ENCODE measurements around the gene CASZ1.
A peak's percentile ranks its signal among the peaks of the same experiment; 100 is the strongest.

Gene CASZ1

DNA sequence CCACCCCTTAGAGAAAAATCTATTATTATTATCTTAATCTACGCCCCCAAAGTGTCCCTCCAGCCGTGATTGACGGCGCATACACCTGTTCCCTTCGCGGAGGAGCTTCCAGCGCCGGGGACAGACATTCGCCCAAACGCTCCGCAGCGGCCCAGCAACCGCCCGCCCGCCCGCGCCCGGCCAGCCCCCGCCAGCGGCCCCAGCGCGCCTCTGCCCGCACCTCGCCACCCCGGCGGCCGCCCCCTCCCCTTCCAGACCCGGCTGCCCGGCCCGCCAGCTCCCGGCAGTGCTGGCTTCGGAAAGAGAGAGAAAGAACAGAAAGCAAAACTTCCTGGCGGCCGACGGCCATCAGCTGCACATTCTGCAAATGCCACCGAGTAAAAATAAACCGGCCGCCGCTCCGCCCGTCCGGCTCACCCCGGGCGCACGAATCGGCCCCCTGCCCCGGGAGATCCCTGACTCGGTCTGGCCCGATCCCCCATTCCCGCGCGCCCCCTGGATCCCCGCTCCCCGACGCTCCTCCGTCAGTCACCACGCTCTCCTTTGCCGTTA lies 1.6 kb downstream of the CASZ1 start:
- TF ChIP-seq CREB1 (IDR thresholded peaks at IDR 0.05; ENCODE audit: low read depth) (no peak), YY1 (IDR thresholded peaks at IDR 0.05; ENCODE audit: low read depth) (no peak), RAD21 (IDR thresholded peaks at IDR 0.05; ENCODE audit: low read depth) (no peak), EP300 (IDR thresholded peaks at IDR 0.05; ENCODE audit: borderline replicate concordance) (no peak), TCF12 (IDR thresholded peaks at IDR 0.05; ENCODE audit: low read depth) (no peak), NFIC (IDR thresholded peaks at IDR 0.05) (no peak), CEBPB (IDR thresholded peaks at IDR 0.05) (no peak), TAF1 (IDR thresholded peaks at IDR 0.05; ENCODE audit: low read depth) (no peak), FOXM1 (IDR thresholded peaks at IDR 0.05; ENCODE audit: borderline replicate concordance, low read depth) (no peak), EGR1 (IDR thresholded peaks at IDR 0.05) (no peak), TEAD4 (IDR thresholded peaks at IDR 0.05) (no peak), ZBTB7A (IDR thresholded peaks at IDR 0.05; ENCODE audit: low read depth) (no peak)
- TF ChIP-seq, protein P1, sequence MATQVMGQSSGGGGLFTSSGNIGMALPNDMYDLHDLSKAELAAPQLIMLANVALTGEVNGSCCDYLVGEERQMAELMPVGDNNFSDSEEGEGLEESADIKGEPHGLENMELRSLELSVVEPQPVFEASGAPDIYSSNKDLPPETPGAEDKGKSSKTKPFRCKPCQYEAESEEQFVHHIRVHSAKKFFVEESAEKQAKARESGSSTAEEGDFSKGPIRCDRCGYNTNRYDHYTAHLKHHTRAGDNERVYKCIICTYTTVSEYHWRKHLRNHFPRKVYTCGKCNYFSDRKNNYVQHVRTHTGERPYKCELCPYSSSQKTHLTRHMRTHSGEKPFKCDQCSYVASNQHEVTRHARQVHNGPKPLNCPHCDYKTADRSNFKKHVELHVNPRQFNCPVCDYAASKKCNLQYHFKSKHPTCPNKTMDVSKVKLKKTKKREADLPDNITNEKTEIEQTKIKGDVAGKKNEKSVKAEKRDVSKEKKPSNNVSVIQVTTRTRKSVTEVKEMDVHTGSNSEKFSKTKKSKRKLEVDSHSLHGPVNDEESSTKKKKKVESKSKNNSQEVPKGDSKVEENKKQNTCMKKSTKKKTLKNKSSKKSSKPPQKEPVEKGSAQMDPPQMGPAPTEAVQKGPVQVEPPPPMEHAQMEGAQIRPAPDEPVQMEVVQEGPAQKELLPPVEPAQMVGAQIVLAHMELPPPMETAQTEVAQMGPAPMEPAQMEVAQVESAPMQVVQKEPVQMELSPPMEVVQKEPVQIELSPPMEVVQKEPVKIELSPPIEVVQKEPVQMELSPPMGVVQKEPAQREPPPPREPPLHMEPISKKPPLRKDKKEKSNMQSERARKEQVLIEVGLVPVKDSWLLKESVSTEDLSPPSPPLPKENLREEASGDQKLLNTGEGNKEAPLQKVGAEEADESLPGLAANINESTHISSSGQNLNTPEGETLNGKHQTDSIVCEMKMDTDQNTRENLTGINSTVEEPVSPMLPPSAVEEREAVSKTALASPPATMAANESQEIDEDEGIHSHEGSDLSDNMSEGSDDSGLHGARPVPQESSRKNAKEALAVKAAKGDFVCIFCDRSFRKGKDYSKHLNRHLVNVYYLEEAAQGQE (IDR thresholded peaks at IDR 0.05; ENCODE audit: low read depth) = no peak
- TF ChIP-seq, protein P2, sequence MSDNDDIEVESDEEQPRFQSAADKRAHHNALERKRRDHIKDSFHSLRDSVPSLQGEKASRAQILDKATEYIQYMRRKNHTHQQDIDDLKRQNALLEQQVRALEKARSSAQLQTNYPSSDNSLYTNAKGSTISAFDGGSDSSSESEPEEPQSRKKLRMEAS (IDR thresholded peaks at IDR 0.05) = no peak
- TF ChIP-seq, protein P3, sequence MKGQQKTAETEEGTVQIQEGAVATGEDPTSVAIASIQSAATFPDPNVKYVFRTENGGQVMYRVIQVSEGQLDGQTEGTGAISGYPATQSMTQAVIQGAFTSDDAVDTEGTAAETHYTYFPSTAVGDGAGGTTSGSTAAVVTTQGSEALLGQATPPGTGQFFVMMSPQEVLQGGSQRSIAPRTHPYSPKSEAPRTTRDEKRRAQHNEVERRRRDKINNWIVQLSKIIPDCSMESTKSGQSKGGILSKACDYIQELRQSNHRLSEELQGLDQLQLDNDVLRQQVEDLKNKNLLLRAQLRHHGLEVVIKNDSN (IDR thresholded peaks at IDR 0.05) = no peak

DNA sequence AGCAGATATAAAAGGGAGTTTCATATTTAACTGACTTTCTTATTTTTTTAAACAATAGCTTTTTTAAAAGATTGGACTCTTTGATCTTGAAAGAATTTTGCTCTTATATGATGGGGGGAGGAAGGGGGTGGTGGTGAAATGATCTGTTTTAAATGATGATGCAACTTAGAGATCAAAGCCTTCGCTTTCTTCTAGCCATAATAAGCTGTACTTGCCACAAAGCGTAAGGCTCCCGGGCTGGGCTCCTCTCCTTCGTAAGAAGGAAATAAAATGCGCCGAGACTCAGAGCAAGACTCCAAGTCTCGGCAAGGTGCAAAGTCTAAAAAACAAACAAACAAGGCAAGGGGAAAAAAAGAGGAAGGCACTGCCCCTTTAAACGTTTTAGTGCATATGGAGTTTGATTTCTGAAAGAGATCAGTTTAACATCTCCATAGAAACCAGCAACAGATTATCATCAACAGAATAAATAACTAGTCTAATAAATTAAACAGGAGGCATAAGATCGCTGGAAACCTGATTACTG lies 3.3 kb downstream of the CASZ1 start:
- TF ChIP-seq TCF12 (IDR thresholded peaks at IDR 0.05; ENCODE audit: low read depth) (no peak), RAD21 (IDR thresholded peaks at IDR 0.05; ENCODE audit: low read depth) (no peak), CEBPB (IDR thresholded peaks at IDR 0.05) (0 out of 2 replicates have a peak, but pooled peaks have one; percentile 28)

DNA sequence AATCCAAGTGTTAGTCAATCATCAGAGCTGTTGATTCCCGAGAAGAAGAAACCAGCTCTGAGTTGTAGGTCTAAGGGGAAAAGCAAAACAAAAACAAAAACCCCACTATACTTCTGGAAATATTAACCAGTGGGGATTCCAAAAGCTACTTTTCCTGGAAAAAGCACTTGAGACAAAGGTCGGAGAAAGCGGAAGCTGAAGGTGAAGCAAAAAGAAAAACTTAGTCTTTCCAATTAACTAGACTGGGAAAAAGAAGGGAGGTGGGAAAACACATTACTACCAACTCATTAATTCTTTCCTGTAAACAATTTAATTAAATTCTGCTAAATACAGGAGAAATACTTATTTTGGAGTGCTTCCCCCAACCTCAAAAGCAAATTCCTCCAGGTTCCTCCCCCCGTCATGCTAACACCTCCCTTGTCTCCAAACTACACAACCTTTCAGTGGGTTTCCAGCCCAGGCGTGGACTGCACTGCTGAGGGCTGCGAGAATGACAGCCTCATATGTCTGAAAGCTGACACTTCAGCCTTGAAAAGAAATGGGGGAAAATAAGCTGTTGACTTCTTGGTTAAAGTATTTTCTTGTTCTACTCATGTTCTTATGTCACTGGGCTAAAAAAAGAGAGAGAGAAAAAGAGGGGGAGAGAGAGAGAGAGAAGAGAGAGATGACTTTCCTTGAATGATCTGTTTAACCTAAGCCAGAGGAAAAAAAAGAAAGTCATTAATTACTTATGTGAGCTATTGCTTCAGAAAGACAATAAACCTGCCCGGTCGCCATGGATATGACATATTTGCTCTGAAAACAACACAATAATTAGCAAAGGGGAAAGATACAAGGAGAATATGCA lies 5.1 kb downstream of the CASZ1 start:
- TF ChIP-seq TAF1 (IDR thresholded peaks at IDR 0.05; ENCODE audit: low read depth) (no peak), FOXM1 (IDR thresholded peaks at IDR 0.05; ENCODE audit: borderline replicate concordance, low read depth) (no peak), NFIC (IDR thresholded peaks at IDR 0.05) (no peak), CREB1 (IDR thresholded peaks at IDR 0.05; ENCODE audit: low read depth) (no peak), EGR1 (IDR thresholded peaks at IDR 0.05) (no peak), CEBPB (IDR thresholded peaks at IDR 0.05) (no peak), TEAD4 (IDR thresholded peaks at IDR 0.05) (no peak), YY1 (IDR thresholded peaks at IDR 0.05; ENCODE audit: low read depth) (no peak), RAD21 (IDR thresholded peaks at IDR 0.05; ENCODE audit: low read depth) (no peak), ZBTB7A (IDR thresholded peaks at IDR 0.05; ENCODE audit: low read depth) (no peak), EP300 (IDR thresholded peaks at IDR 0.05; ENCODE audit: borderline replicate concordance) (no peak), TCF12 (IDR thresholded peaks at IDR 0.05; ENCODE audit: low read depth) (no peak)
- TF ChIP-seq, protein P1 (IDR thresholded peaks at IDR 0.05; ENCODE audit: low read depth) = no peak
- TF ChIP-seq, protein P3 (IDR thresholded peaks at IDR 0.05) = no peak
- TF ChIP-seq, protein P2 (IDR thresholded peaks at IDR 0.05) = no peak

DNA sequence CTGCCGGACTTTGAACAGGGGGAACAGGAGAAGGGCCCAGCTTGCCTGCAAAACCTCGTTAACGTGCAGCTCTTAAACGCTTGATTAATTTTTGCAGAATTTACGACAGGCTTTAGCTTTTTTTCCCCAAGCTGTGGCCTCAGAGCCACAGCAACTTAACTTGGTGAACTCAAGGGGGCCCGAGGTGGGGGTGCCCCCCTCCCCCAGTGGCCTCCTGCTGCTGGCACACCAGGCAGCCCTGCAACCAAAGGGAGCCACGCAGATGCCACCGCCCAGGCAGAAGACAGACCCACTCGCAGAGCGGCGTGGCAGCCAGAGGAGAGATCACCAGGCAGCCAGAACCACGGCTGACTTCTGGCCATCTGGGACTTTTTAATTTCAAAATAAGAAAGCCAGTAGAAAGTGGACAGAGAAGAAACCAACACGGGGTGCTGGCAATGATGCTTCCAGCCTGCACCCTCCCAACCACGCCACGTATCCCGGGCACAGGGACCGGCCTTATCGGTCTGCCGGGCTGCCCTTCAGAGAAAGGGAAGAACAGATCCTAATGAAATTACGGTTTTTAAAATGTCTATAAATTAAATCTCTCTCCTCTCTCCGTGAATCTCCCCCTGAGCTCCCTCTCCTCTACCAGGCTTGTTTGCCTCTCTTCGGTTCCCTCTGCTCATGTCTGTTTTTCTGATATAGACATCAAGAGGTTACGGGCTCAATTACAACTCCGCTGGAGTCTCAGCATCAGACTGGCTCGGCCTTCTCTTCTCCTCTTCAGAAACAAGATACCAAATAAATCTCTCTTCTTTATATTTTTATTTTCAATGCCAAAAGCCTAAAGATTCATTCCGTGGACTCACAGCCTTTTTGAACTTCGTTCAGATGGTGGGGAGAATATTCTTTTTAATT lies 6.4 kb downstream of the CASZ1 start:
- TF ChIP-seq ZBTB7A (IDR thresholded peaks at IDR 0.05; ENCODE audit: low read depth) (no peak), CREB1 (IDR thresholded peaks at IDR 0.05; ENCODE audit: low read depth) (no peak), TAF1 (IDR thresholded peaks at IDR 0.05; ENCODE audit: low read depth) (no peak)
- TF ChIP-seq, protein P2 (IDR thresholded peaks at IDR 0.05) = no peak

Measured in Ishikawa (cell line).